ENCODE data around the gene CABLES1.

The CABLES1 gene

GRCh38 chr18:23269928-23270327 lies 134.6 kb downstream of the CABLES1 start:
- no peak for TF ChIP-seq EZH2phosphoT487 (conservative IDR thresholded peaks at IDR 0.05; ENCODE audit: low read length)
- no peak for TF ChIP-seq CTCF (IDR thresholded peaks at IDR 0.05; ENCODE audit: insufficient read depth, low read length, poor library complexity, severe bottlenecking)

GRCh38 chr18:23270986-23271680 lies 135.8 kb downstream of the CABLES1 start:
- H3K79me2 ChIP-seq (ENCODE audit: insufficient read depth, low read length): no peaks in the 10 kb centered on the region
- TF ChIP-seq EZH2phosphoT487 (conservative IDR thresholded peaks at IDR 0.05; ENCODE audit: low read length): no peak
- no peak for TF ChIP-seq CTCF (IDR thresholded peaks at IDR 0.05; ENCODE audit: insufficient read depth, low read length, poor library complexity, severe bottlenecking)
- H3K4me3 ChIP-seq (ENCODE audit: insufficient read depth, low read length, poor library complexity, severe bottlenecking): no peak overlapping the region
- H3K27ac ChIP-seq (ENCODE audit: low read depth, low read length): no peak overlapping the region
- no peaks in the 10 kb centered on the region for H3K9me2 ChIP-seq (replicated peaks; ENCODE audit: insufficient read depth, low read length)
- H3K4me2 ChIP-seq (ENCODE audit: low read depth, low read length, poor library complexity, severe bottlenecking): no peak overlapping the region
- no peaks in the 10 kb centered on the region for H3F3A ChIP-seq (ENCODE audit: insufficient read depth)
- H3K9ac ChIP-seq (ENCODE audit: low read length): no peak overlapping the region
- H2AFZ ChIP-seq (ENCODE audit: low read depth, low read length, severe bottlenecking): no peak overlapping the region
- peaks cover 30% of the 10 kb centered on the region; the same call in 1 of the 2 replicates for H3K9me3 ChIP-seq (ENCODE audit: insufficient read depth, low read length)
- no peaks in the 10 kb centered on the region for H3K27me3 ChIP-seq (ENCODE audit: low read length)
- H4K20me1 ChIP-seq (ENCODE audit: low read depth, low read length): no peaks in the 10 kb centered on the region
- no peaks in the 10 kb centered on the region for H3K36me3 ChIP-seq (ENCODE audit: low read length)

More at GRCh38 chr18:23269928-23270327, 134.6 kb downstream of the CABLES1 start:
- Histone ChIP-seq H3K4me2 (ENCODE audit: low read depth, low read length, poor library complexity, severe bottlenecking) (no peak overlapping the region), H3F3A (ENCODE audit: insufficient read depth) (no peaks in the 10 kb centered on the region), H3K9ac (ENCODE audit: low read length) (no peak overlapping the region), H3K79me2 (ENCODE audit: insufficient read depth, low read length) (no peaks in the 10 kb centered on the region), H3K4me3 (ENCODE audit: insufficient read depth, low read length, poor library complexity, severe bottlenecking) (no peak overlapping the region), H3K36me3 (ENCODE audit: low read length) (no peaks in the 10 kb centered on the region), H4K20me1 (ENCODE audit: low read depth, low read length) (no peaks in the 10 kb centered on the region), H2AFZ (ENCODE audit: low read depth, low read length, severe bottlenecking) (no peak overlapping the region), H3K9me3 (ENCODE audit: insufficient read depth, low read length) (peaks cover 30% of the 10 kb centered on the region; the same call in 1 of the 2 replicates), H3K27me3 (ENCODE audit: low read length) (no peaks in the 10 kb centered on the region), H3K9me2 (replicated peaks; ENCODE audit: insufficient read depth, low read length) (no peaks in the 10 kb centered on the region), H3K27ac (ENCODE audit: low read depth, low read length) (no peak overlapping the region)

GRCh38 chr18:23272498-23273232 lies 137.4 kb downstream of the CABLES1 start:
- Histone ChIP-seq H3K4me2 (ENCODE audit: low read depth, low read length, poor library complexity, severe bottlenecking) (no peak overlapping the region), H3K27ac (ENCODE audit: low read depth, low read length) (no peak overlapping the region), H3F3A (ENCODE audit: insufficient read depth) (no peaks in the 10 kb centered on the region), H3K9me3 (ENCODE audit: insufficient read depth, low read length) (peaks cover 30% of the 10 kb centered on the region; the same call in 1 of the 2 replicates), H4K20me1 (ENCODE audit: low read depth, low read length) (no peaks in the 10 kb centered on the region), H3K4me3 (ENCODE audit: insufficient read depth, low read length, poor library complexity, severe bottlenecking) (no peak overlapping the region), H3K9me2 (replicated peaks; ENCODE audit: insufficient read depth, low read length) (no peaks in the 10 kb centered on the region), H3K27me3 (ENCODE audit: low read length) (no peaks in the 10 kb centered on the region), H2AFZ (ENCODE audit: low read depth, low read length, severe bottlenecking) (no peak overlapping the region), H3K79me2 (ENCODE audit: insufficient read depth, low read length) (no peaks in the 10 kb centered on the region), H3K9ac (ENCODE audit: low read length) (no peak overlapping the region), H3K36me3 (ENCODE audit: low read length) (no peaks in the 10 kb centered on the region)
- TF ChIP-seq CTCF (IDR thresholded peaks at IDR 0.05; ENCODE audit: insufficient read depth, low read length, poor library complexity, severe bottlenecking) (no peak), EZH2phosphoT487 (conservative IDR thresholded peaks at IDR 0.05; ENCODE audit: low read length) (no peak)

Measured in SU-DHL-6 (cell line).